GM21515 (cell line): ENCODE results near the gene NCAM2.
"Not testable (repeated sequence)": the region's sequence is repeated elsewhere in the genome, so short reads cannot be mapped to it uniquely, and the experiment has no call there.

Experiments used
- ATAC-seq: cut with Tn5 transposase; IDR thresholded peaks from one replicate; pipeline ENCODE4 v1.9.1; 2021; ENCODE audit not compliant: unreplicated experiment

Gene NCAM2

GRCh38 chr21:21101911-21102310 is 103.7 kb downstream of the NCAM2 start:
- ATAC-seq = no peak

- ATAC-seq = no peak
Measured at GRCh38 chr21:21102896-21103295, 104.7 kb downstream of the NCAM2 start.

- ATAC-seq = no peak
Measured at GRCh38 chr21:21103692-21104091, 105.5 kb downstream of the NCAM2 start.

- ATAC-seq = no peak
Measured at GRCh38 chr21:21109736-21110135, 111.5 kb downstream of the NCAM2 start.

GRCh38 chr21:21111309-21111920 is 113.2 kb downstream of the NCAM2 start:
- no peak for ATAC-seq

GRCh38 chr21:21114461-21114860 is 116.3 kb downstream of the NCAM2 start:
- ATAC-seq = no peak

- ATAC-seq = no peak
Measured at GRCh38 chr21:21119091-21119490, 120.9 kb downstream of the NCAM2 start.

GRCh38 chr21:21122680-21123079 is 124.5 kb downstream of the NCAM2 start:
- no peak for ATAC-seq

GRCh38 chr21:21132390-21132789 is 134.2 kb downstream of the NCAM2 start:
- ATAC-seq = no peak

GRCh38 chr21:21137986-21138385 is 139.8 kb downstream of the NCAM2 start:
- ATAC-seq = no peak

GRCh38 chr21:21146587-21147373 is 148.6 kb downstream of the NCAM2 start:
- no peak for ATAC-seq

- ATAC-seq = no peak
Measured at GRCh38 chr21:21147374-21147745, 149.2 kb downstream of the NCAM2 start.

- ATAC-seq = no peak
Measured at GRCh38 chr21:21148009-21148408, 149.8 kb downstream of the NCAM2 start.

- ATAC-seq = no peak
Measured at GRCh38 chr21:21148514-21148913, 150.3 kb downstream of the NCAM2 start.

GRCh38 chr21:21149445-21149844 is 151.2 kb downstream of the NCAM2 start:
- not testable (repeated sequence) for ATAC-seq

- no peak for ATAC-seq
Measured at GRCh38 chr21:21151231-21151630, 153.0 kb downstream of the NCAM2 start.

- no peak for ATAC-seq
Measured at GRCh38 chr21:21156397-21156796, 158.2 kb downstream of the NCAM2 start.

- no peak for ATAC-seq
Measured at GRCh38 chr21:21156957-21157356, 158.7 kb downstream of the NCAM2 start.

GRCh38 chr21:21158376-21158918 is 160.2 kb downstream of the NCAM2 start:
- no peak for ATAC-seq

GRCh38 chr21:21159253-21159899 is 161.2 kb downstream of the NCAM2 start:
- ATAC-seq = no peak

GRCh38 chr21:21162786-21163185 is 164.6 kb downstream of the NCAM2 start:
- ATAC-seq = no peak

- peak; percentile 58 for ATAC-seq
Measured at GRCh38 chr21:21163904-21164303, 165.7 kb downstream of the NCAM2 start.
